Measurements from ENCODE around the gene SEC22C.

Gene SEC22C

DNA sequence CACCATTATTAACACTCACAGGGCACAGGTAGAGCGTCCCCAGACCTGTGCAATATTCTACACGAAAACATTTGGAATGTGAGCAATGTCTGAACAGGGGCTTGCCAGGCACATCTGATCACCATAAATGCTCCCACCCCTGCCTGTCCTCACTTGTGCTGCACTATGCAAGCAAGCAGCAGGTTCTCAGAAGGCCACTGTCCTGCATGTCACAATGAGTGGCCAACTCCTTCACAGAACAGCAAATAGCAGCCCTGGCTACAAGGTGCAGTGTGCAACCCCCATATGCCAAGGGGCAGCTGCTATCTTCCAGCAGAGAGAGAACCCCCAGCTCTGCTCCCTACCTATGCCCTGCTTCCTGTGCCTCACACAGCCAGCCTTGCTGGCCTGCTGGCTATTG, 32.6 kb downstream of the SEC22C start:
- Histone ChIP-seq H3K18ac (ENCODE audit: low read depth in 1 of 2, low read length in 2 of 2) (no peak overlapping the region), H3K4ac (ENCODE audit: low read depth in 1 of 2, low read length in 2 of 2) (no peak overlapping the region), H2AFZ (ENCODE audit: low read depth, low read length) (no peak overlapping the region), H3K79me1 (replicated peaks; ENCODE audit: low read length, poor library complexity, severe bottlenecking) (peaks cover 6% of the 10 kb centered on the region), H3K4me1 (ENCODE audit: control insufficient read depth, insufficient read depth, low read depth, low read length) (peaks cover 4% of the 10 kb centered on the region), H3K27me3 (ENCODE audit: control insufficient read depth in 1 of 2, insufficient read depth in 1 of 2, low read length in 2 of 2) (no peaks in the 10 kb centered on the region), H3K4me3 (ENCODE audit: insufficient read depth in 1 of 2, low read depth in 1 of 2, low read length in 2 of 2) (no peak overlapping the region), H2BK12ac (ENCODE audit: low read length in 2 of 2) (no peak overlapping the region), H3K4me2 (ENCODE audit: low read length, poor library complexity, severe bottlenecking) (no peak overlapping the region), H2BK5ac (ENCODE audit: low read depth, low read length, poor library complexity, severe bottlenecking) (no peak overlapping the region), H3K9ac (ENCODE audit: low read length) (no peak overlapping the region), H3K14ac (ENCODE audit: low read length in 2 of 2) (no peak overlapping the region), H3K27ac (ENCODE audit: low read length, poor library complexity, severe bottlenecking) (no peak overlapping the region), H2BK15ac (ENCODE audit: low read depth, poor library complexity, severe bottlenecking) (no peak overlapping the region), H3K23ac (ENCODE audit: low read length in 2 of 2) (no peak overlapping the region), H4K91ac (ENCODE audit: low read length) (no peak overlapping the region), H2BK120ac (ENCODE audit: low read depth, low read length) (no peak overlapping the region), H3K36me3 (ENCODE audit: control insufficient read depth in 1 of 2, insufficient read depth in 2 of 2, low read depth in 1 of 2, low read length in 2 of 2) (peaks cover 25 to 74% of the 10 kb centered on the region in 2 experiments), H2AK5ac (ENCODE audit: low read length, severe bottlenecking) (no peak overlapping the region), H4K8ac (ENCODE audit: low read length) (no peak overlapping the region), H3K9me3 (ENCODE audit: control insufficient read depth, low read length) (no peaks in the 10 kb centered on the region)
- DNase-seq, result no peak
- WGBS, result 98% methylated on average over 2 of the region's 2 CpGs

DNA sequence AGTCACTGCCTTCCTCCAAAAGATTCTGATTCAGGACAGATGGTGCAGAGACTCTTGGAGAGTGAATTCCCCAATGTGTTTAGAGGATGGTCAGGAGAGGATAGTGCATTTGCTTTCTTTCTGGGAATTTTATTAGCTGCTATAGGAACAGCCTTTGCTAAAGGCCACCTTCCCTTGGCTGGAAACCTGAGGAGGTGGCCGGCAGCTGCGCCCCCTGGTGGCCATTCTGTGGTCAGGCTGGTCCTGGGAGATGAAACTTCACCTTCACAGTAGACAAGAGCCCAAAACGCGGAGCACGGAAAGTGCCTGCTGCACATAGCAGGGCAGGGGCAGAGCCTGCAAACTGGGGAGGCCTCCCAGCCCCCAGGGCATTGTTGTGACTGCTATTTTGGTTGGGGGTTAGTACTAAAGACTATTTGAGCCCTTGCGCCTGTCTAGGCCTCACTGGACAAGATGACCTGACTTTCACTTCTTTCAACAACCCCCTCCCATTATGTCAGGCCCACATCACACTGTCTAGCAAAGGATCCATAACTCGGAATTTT, 34.3 kb downstream of the SEC22C start:
- H3K18ac ChIP-seq (ENCODE audit: low read depth in 1 of 2, low read length in 2 of 2), result no peak overlapping the region
- H2BK120ac ChIP-seq (ENCODE audit: low read depth, low read length), result no peak overlapping the region
- no peak overlapping the region for H4K91ac ChIP-seq (ENCODE audit: low read length)
- no peaks in the 10 kb centered on the region for H3K27me3 ChIP-seq (ENCODE audit: control insufficient read depth in 1 of 2, insufficient read depth in 1 of 2, low read length in 2 of 2)
- no peak overlapping the region for H4K8ac ChIP-seq (ENCODE audit: low read length)
- no peaks in the 10 kb centered on the region for H3K9me3 ChIP-seq (ENCODE audit: control insufficient read depth, low read length)
- H2BK15ac ChIP-seq (ENCODE audit: low read depth, poor library complexity, severe bottlenecking), result no peak overlapping the region
- H3K4me1 ChIP-seq (ENCODE audit: control insufficient read depth, insufficient read depth, low read depth, low read length), result peaks cover 4% of the 10 kb centered on the region
- H3K9ac ChIP-seq (ENCODE audit: low read length), result no peak overlapping the region
- WGBS, result 34% methylated on average over 4 of the region's 7 CpGs
- H2AFZ ChIP-seq (ENCODE audit: low read depth, low read length), result no peak overlapping the region
- H3K79me1 ChIP-seq (replicated peaks; ENCODE audit: low read length, poor library complexity, severe bottlenecking), result peaks cover 5% of the 10 kb centered on the region
- peak overlapping the region in 1 of 2 experiments; percentile 22 for H2BK12ac ChIP-seq (ENCODE audit: low read length in 2 of 2)
- no peak overlapping the region for H2AK5ac ChIP-seq (ENCODE audit: low read length, severe bottlenecking)
- H3K4me2 ChIP-seq (ENCODE audit: low read length, poor library complexity, severe bottlenecking), result no peak overlapping the region
- no peak overlapping the region for H3K4ac ChIP-seq (ENCODE audit: low read depth in 1 of 2, low read length in 2 of 2)
- H3K23ac ChIP-seq (ENCODE audit: low read length in 2 of 2), result peak overlapping the region in 1 of 2 experiments; percentile 28
- no peak overlapping the region for H3K14ac ChIP-seq (ENCODE audit: low read length in 2 of 2)
- no peak overlapping the region for H2BK5ac ChIP-seq (ENCODE audit: low read depth, low read length, poor library complexity, severe bottlenecking)
- peak; percentile 57 for DNase-seq
- peaks cover 22 to 57% of the 10 kb centered on the region in 2 experiments for H3K36me3 ChIP-seq (ENCODE audit: control insufficient read depth in 1 of 2, insufficient read depth in 2 of 2, low read depth in 1 of 2, low read length in 2 of 2)
- H3K4me3 ChIP-seq (ENCODE audit: insufficient read depth in 1 of 2, low read depth in 1 of 2, low read length in 2 of 2), result no peak overlapping the region
- no peak overlapping the region for H3K27ac ChIP-seq (ENCODE audit: low read length, poor library complexity, severe bottlenecking)

- Histone ChIP-seq H3K9ac (ENCODE audit: low read length) (no peak overlapping the region), H3K18ac (ENCODE audit: low read depth in 1 of 2, low read length in 2 of 2) (no peak overlapping the region), H3K36me3 (ENCODE audit: control insufficient read depth in 1 of 2, insufficient read depth in 2 of 2, low read depth in 1 of 2, low read length in 2 of 2) (peaks cover 22 to 50% of the 10 kb centered on the region in 2 experiments), H3K27ac (ENCODE audit: low read length, poor library complexity, severe bottlenecking) (no peak overlapping the region), H3K9me3 (ENCODE audit: control insufficient read depth, low read length) (no peaks in the 10 kb centered on the region), H4K8ac (ENCODE audit: low read length) (no peak overlapping the region), H2AFZ (ENCODE audit: low read depth, low read length) (no peak overlapping the region), H3K4me3 (ENCODE audit: insufficient read depth in 1 of 2, low read depth in 1 of 2, low read length in 2 of 2) (no peak overlapping the region), H3K23ac (ENCODE audit: low read length in 2 of 2) (no peak overlapping the region), H2BK5ac (ENCODE audit: low read depth, low read length, poor library complexity, severe bottlenecking) (no peak overlapping the region), H3K4me2 (ENCODE audit: low read length, poor library complexity, severe bottlenecking) (no peak overlapping the region), H2BK120ac (ENCODE audit: low read depth, low read length) (no peak overlapping the region), H2BK12ac (ENCODE audit: low read length in 2 of 2) (no peak overlapping the region), H2AK5ac (ENCODE audit: low read length, severe bottlenecking) (no peak overlapping the region), H3K14ac (ENCODE audit: low read length in 2 of 2) (no peak overlapping the region), H3K4ac (ENCODE audit: low read depth in 1 of 2, low read length in 2 of 2) (no peak overlapping the region), H4K91ac (ENCODE audit: low read length) (no peak overlapping the region), H3K27me3 (ENCODE audit: control insufficient read depth in 1 of 2, insufficient read depth in 1 of 2, low read length in 2 of 2) (no peaks in the 10 kb centered on the region), H3K79me1 (replicated peaks; ENCODE audit: low read length, poor library complexity, severe bottlenecking) (peaks cover 3% of the 10 kb centered on the region), H2BK15ac (ENCODE audit: low read depth, poor library complexity, severe bottlenecking) (no peak overlapping the region), H3K4me1 (ENCODE audit: control insufficient read depth, insufficient read depth, low read depth, low read length) (peaks cover 4% of the 10 kb centered on the region)
- WGBS, result 97% methylated on average over 3 of the region's 3 CpGs
- no peak for DNase-seq
These were observed 35.0 kb downstream of the SEC22C start for GRCh38 chr3:42546691-42547213.

DNA sequence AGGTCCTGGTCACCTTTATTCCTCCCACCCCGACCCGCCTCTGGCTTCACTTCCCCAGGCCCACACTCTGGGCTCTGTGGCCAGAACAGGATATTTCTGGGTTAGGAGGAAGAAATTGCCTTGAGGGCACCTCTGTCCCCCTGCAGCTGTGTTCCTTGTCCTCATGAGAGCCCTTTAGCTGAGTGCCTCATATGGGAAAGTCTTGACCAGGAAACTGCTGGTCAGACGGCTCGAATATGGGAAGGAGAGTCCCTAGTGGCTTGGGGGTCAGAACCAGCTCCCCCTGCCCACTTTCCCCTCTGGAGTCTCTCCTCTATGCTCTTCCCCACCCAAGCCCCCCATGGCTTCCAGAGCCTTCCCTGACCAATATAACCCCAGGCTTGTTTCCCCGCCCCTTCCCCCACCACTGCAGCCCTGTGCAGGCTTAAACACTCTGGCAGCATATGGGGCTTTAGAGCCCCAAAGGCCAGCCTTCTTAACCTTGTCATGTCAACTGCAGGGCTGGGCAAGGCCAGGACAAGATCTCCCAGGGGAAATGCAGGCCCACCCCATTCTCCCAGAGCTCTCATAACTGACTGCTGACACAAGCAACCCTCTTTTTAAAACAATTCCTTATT, 36.4 kb downstream of the SEC22C start:
- H3K18ac ChIP-seq (ENCODE audit: low read depth in 1 of 2, low read length in 2 of 2), result no peak overlapping the region
- no peak overlapping the region for H3K4ac ChIP-seq (ENCODE audit: low read depth in 1 of 2, low read length in 2 of 2)
- H2BK120ac ChIP-seq (ENCODE audit: low read depth, low read length), result no peak overlapping the region
- H3K4me1 ChIP-seq (ENCODE audit: control insufficient read depth, insufficient read depth, low read depth, low read length), result peaks cover 4% of the 10 kb centered on the region
- H3K27me3 ChIP-seq (ENCODE audit: control insufficient read depth in 1 of 2, insufficient read depth in 1 of 2, low read length in 2 of 2), result peaks cover 0 to 7% of the 10 kb centered on the region in 2 experiments
- no peak overlapping the region for H3K4me2 ChIP-seq (ENCODE audit: low read length, poor library complexity, severe bottlenecking)
- no peak overlapping the region for H2AFZ ChIP-seq (ENCODE audit: low read depth, low read length)
- 84% methylated on average over 3 of the region's 5 CpGs for WGBS
- no peak overlapping the region for H3K23ac ChIP-seq (ENCODE audit: low read length in 2 of 2)
- peak overlapping the region; percentile 29 for H2BK15ac ChIP-seq (ENCODE audit: low read depth, poor library complexity, severe bottlenecking)
- no peak overlapping the region for H2AK5ac ChIP-seq (ENCODE audit: low read length, severe bottlenecking)
- no peak overlapping the region for H4K91ac ChIP-seq (ENCODE audit: low read length)
- DNase-seq, result no peak
- no peaks in the 10 kb centered on the region for H3K9me3 ChIP-seq (ENCODE audit: control insufficient read depth, low read length)
- no peak overlapping the region for H3K14ac ChIP-seq (ENCODE audit: low read length in 2 of 2)
- H3K36me3 ChIP-seq (ENCODE audit: control insufficient read depth in 1 of 2, insufficient read depth in 2 of 2, low read depth in 1 of 2, low read length in 2 of 2), result peaks cover 16 to 40% of the 10 kb centered on the region in 2 experiments
- H3K9ac ChIP-seq (ENCODE audit: low read length), result no peak overlapping the region
- no peak overlapping the region for H2BK12ac ChIP-seq (ENCODE audit: low read length in 2 of 2)
- peaks cover 3% of the 10 kb centered on the region for H3K79me1 ChIP-seq (replicated peaks; ENCODE audit: low read length, poor library complexity, severe bottlenecking)
- H3K4me3 ChIP-seq (ENCODE audit: insufficient read depth in 1 of 2, low read depth in 1 of 2, low read length in 2 of 2), result no peak overlapping the region
- H4K8ac ChIP-seq (ENCODE audit: low read length), result no peak overlapping the region
- no peak overlapping the region for H2BK5ac ChIP-seq (ENCODE audit: low read depth, low read length, poor library complexity, severe bottlenecking)
- H3K27ac ChIP-seq (ENCODE audit: low read length, poor library complexity, severe bottlenecking), result no peak overlapping the region
